WERI-Rb-1 (cell line): ENCODE data around the gene GABRB1.

Source experiments
- DNase-seq: peaks from one replicate; pipeline ENCODE4 v3.0.0-alpha.2; 2020
- H3K27ac ChIP-seq: fragments of 250-450 bp; sonication (Bioruptor Pico); 2 replicates; pipeline ENCODE4 v1.5.1; 2020; ENCODE audit warnings: mild to moderate bottlenecking, moderate library complexity
- H3K27me3 ChIP-seq: fragments of 250-450 bp; sonication (Bioruptor Pico); 2 replicates; pipeline ENCODE4 v1.5.1; 2021; ENCODE audit warnings: mild to moderate bottlenecking, low read depth, moderate library complexity; ENCODE audit not compliant: insufficient read depth, severe bottlenecking
- H3K36me3 ChIP-seq: fragments of 250-450 bp; sonication (Bioruptor Pico); 2 replicates; pipeline ENCODE4 v1.5.1; 2020; ENCODE audit warnings: mild to moderate bottlenecking, moderate library complexity
- H3K4me3 ChIP-seq: 2 replicates; pipeline ENCODE4 v1.5.1; 2011; ENCODE audit warnings: low read depth, mild to moderate bottlenecking, control low read depth, low read length
- H3K9me3 ChIP-seq: fragments of 250-450 bp; sonication (Bioruptor Pico); 2 replicates; pipeline ENCODE4 v1.5.1; 2021; ENCODE audit warnings: mild to moderate bottlenecking, moderate library complexity; ENCODE audit not compliant: severe bottlenecking
- TF ChIP-seq, protein P1 (sequence below): IDR thresholded peaks from 2 replicates; pipeline ENCODE4 v1.5.1; 2011; ENCODE audit warnings: low read depth, mild to moderate bottlenecking, control low read depth, inconsistent platforms, low read length

The GABRB1 gene

DNA sequence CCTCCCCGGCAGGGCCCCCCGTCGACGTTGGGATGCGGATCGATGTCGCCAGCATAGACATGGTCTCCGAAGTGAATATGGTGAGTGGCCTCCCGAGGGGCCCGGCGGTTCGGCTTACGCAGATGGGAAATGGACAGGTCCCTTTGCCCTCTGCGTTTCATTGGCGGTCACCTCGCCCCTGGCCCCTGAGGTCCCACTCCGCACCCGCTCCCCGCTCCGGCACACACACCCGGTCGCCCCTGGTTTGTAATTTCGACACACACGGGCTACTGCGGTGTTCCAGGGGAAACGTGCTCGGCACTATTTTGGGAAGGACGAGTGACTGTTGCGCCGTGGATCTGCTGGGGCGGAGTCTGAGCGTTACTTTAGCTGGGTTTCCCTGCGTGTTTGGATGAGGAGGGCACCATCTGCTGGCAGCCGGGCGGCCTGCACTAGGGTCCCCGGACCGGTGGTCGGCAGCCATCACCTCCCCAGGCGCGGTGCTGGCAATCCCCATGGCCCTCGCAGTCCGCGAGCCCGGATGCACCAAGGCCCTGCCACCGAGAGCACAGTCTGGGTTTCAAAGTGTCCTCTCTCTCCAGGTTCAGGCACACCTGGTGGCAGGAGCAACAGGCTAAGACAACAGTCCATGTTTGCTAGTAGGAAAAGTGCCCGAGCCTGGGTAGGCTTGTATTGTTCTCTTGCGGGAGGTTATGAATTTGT is 1.2 kb downstream of the GABRB1 start:
- DNase-seq = peak; percentile 86
- Histone ChIP-seq H3K9me3 (no peaks in the 10 kb centered on the region), H3K4me3 (peak overlapping the region; percentile 72), H3K27me3 (no peaks in the 10 kb centered on the region), H3K36me3 (no peaks in the 10 kb centered on the region), H3K27ac (peak overlapping the region; percentile 45)
- TF ChIP-seq, protein P1, sequence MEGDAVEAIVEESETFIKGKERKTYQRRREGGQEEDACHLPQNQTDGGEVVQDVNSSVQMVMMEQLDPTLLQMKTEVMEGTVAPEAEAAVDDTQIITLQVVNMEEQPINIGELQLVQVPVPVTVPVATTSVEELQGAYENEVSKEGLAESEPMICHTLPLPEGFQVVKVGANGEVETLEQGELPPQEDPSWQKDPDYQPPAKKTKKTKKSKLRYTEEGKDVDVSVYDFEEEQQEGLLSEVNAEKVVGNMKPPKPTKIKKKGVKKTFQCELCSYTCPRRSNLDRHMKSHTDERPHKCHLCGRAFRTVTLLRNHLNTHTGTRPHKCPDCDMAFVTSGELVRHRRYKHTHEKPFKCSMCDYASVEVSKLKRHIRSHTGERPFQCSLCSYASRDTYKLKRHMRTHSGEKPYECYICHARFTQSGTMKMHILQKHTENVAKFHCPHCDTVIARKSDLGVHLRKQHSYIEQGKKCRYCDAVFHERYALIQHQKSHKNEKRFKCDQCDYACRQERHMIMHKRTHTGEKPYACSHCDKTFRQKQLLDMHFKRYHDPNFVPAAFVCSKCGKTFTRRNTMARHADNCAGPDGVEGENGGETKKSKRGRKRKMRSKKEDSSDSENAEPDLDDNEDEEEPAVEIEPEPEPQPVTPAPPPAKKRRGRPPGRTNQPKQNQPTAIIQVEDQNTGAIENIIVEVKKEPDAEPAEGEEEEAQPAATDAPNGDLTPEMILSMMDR = peak; percentile 96

DNA sequence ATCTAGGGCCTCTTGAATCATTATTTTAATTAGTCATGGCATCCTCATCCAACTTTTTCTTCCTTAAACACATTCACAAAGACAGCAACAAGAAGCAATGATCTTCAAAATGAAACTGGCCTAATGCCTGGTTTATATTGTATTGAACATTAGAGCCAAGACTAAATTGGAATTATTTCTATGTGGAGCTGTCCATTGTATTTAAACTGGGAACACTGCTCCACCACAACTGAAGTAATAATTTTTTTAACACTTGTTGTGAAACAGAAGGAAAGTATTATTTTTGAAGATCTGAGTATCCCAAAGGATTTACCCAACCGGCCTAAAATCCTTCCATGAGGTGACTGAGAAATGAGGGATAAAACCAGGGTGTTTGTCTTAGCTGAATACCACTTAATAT is 6.9 kb downstream of the GABRB1 start:
- no peak overlapping the region for H3K4me3 ChIP-seq
- H3K9me3 ChIP-seq = no peaks in the 10 kb centered on the region
- no peaks in the 10 kb centered on the region for H3K27me3 ChIP-seq
- no peak overlapping the region for H3K27ac ChIP-seq
- H3K36me3 ChIP-seq = no peaks in the 10 kb centered on the region
- TF ChIP-seq, protein P1 = no peak
- DNase-seq = no peak

DNA sequence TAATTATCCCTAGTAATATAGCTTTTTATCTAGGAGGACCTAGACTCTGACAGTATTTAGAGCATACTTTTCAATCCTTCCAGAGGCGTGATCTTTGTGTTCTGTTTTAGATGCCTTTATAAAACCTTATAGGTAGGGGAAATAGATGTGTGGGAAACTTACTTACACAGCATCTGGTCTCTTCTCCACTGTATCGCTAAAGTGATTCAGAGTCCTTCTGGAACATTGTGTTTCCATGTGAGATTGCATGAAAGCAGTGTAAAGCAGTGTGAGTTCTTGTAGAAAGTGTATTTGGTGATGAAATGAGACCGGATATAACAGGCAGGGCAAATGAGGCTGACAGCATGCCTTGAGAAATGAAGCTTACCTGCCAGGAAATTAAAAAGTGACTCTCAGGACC is 9.5 kb downstream of the GABRB1 start:
- Histone ChIP-seq H3K9me3 (no peaks in the 10 kb centered on the region), H3K27ac (no peak overlapping the region), H3K27me3 (no peaks in the 10 kb centered on the region), H3K4me3 (no peak overlapping the region), H3K36me3 (no peaks in the 10 kb centered on the region)
- TF ChIP-seq, protein P1 = no peak
- DNase-seq = no peak

DNA sequence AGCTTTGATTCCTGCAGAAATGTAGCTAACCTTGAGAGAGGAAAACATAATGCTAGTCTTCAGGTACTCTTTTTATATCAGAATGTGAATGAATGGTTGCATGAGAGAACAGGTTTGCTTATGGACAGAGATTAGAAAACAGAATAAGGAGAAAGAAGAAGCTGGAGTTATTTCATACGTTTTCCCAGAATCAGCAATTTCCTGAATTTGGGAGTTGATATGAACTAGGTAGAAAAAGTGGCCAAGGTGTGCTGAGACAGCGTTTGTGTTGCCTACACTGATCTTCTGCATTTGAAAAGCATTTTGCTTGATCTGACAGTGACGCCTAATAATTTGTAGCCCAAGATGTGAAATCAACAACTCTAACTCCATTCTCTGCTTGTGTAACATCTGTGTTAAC is 12.5 kb downstream of the GABRB1 start:
- H3K27me3 ChIP-seq = no peaks in the 10 kb centered on the region
- H3K9me3 ChIP-seq = no peaks in the 10 kb centered on the region
- DNase-seq = no peak
- H3K36me3 ChIP-seq = no peaks in the 10 kb centered on the region
- TF ChIP-seq, protein P1 = no peak
- no peak overlapping the region for H3K4me3 ChIP-seq
- no peak overlapping the region for H3K27ac ChIP-seq

DNA sequence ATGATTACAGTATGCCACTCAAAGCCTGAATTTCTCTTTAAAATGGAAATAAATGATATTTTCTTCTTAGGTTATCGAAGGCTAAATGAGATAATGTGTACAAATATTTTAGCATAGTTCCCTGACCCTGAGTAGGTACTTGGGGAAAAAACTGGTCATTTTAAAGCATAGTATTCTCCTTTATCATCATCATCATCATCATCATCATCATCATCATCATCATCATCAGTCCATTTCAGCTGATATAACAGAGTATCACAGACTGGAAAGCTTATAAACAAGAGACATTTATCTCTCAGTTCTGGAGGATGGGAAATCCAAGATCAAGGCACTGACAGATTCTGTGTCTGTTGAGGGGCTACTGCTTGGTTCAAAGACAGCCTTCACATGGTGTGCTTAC is 13.9 kb downstream of the GABRB1 start:
- Histone ChIP-seq H3K9me3 (no peaks in the 10 kb centered on the region), H3K27ac (no peak overlapping the region), H3K4me3 (no peak overlapping the region), H3K36me3 (no peaks in the 10 kb centered on the region), H3K27me3 (no peaks in the 10 kb centered on the region)
- DNase-seq = no peak
- TF ChIP-seq, protein P1 = no peak

DNA sequence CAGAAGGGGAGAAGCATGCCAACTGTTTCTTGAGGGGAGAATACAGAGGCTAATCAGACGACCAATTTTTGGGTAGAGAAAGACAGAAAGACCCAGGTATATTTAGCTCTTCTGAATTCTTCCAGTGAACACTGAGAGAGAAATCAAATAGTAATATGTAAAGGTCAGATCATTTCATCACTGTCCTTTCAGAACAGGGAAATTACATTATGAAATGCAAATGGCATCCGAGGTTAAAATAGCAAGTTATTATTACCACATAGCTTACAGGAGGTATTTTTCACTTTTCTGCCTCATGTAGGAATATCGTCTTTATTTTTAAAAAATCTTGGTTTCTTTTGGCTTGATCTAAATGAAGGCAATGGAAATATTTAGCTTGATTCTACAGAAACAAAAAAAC is 18.0 kb downstream of the GABRB1 start:
- H3K27me3 ChIP-seq = no peaks in the 10 kb centered on the region
- H3K36me3 ChIP-seq = no peaks in the 10 kb centered on the region
- H3K9me3 ChIP-seq = no peaks in the 10 kb centered on the region
- DNase-seq = no peak
- H3K27ac ChIP-seq = no peak overlapping the region
- H3K4me3 ChIP-seq = no peak overlapping the region
- TF ChIP-seq, protein P1 = no peak
